SK-N-SH treated with all-trans-retinoic acid at 6 μM for 48 hours (cell line): Measurements from ENCODE around the gene PPP2R2C.
A peak's percentile ranks its signal among the peaks of the same experiment; 100 is the strongest.

Source experiments
- ATAC-seq: fragments of 200-7000 bp; cut with Tn5 transposase; 3 replicates; pipeline ENCODE4 v1.9.1; 2020; ENCODE audit warnings: mild to moderate bottlenecking, moderate library complexity
- ARNTL ChIP-seq: fragments of 450-650 bp; formaldehyde crosslinking; IDR thresholded peaks from 2 replicates; pipeline ENCODE4 v1.5.0; 2020; ENCODE audit warnings: low read depth, mild to moderate bottlenecking, moderate library complexity, borderline replicate concordance
- CREB5 ChIP-seq: fragments of 250-450 bp; sonication (Bioruptor Pico); IDR thresholded peaks from 2 replicates; pipeline ENCODE4 v1.5.1; 2020; ENCODE audit warnings: low read depth, mild to moderate bottlenecking, moderate library complexity
- CSDC2 ChIP-seq: fragments of 250-450 bp; sonication (Bioruptor Pico); IDR thresholded peaks from 2 replicates; pipeline ENCODE4 v1.5.0; 2020; ENCODE audit warnings: mild to moderate bottlenecking, moderate library complexity
- CSRNP3 ChIP-seq: fragments of 250-450 bp; sonication (Bioruptor Pico); IDR thresholded peaks from 2 replicates; pipeline ENCODE4 v1.5.1; 2021; ENCODE audit warnings: mild to moderate bottlenecking, moderate library complexity
- ESRRG ChIP-seq: fragments of 250-450 bp; sonication (Bioruptor Pico); IDR thresholded peaks from 2 replicates; pipeline ENCODE4 v1.6.1; 2021; ENCODE audit warnings: mild to moderate bottlenecking
- GLIS3 ChIP-seq: fragments of 250-450 bp; sonication (Bioruptor Pico); IDR thresholded peaks from 2 replicates; pipeline ENCODE4 v1.5.0; 2020; ENCODE audit warnings: mild to moderate bottlenecking, moderate library complexity
- ISL1 ChIP-seq: fragments of 250-450 bp; sonication (Bioruptor Pico); IDR thresholded peaks from 2 replicates; pipeline ENCODE4 v2.1.2; 2022; ENCODE audit warnings: mild to moderate bottlenecking, moderate library complexity
- PATZ1 ChIP-seq: fragments of 250-450 bp; sonication (Bioruptor Pico); IDR thresholded peaks from 2 replicates; pipeline ENCODE4 v1.8.0; 2020; ENCODE audit warnings: mild to moderate bottlenecking, moderate library complexity, borderline replicate concordance
- POU6F1 ChIP-seq: fragments of 250-450 bp; sonication (Bioruptor Pico); IDR thresholded peaks from 2 replicates; pipeline ENCODE4 v1.8.0; 2021; ENCODE audit warnings: low read depth, mild to moderate bottlenecking, moderate library complexity, borderline replicate concordance
- PPARA ChIP-seq: fragments of 250-450 bp; sonication (Bioruptor Pico); IDR thresholded peaks from 2 replicates; pipeline ENCODE4 v1.5.0; 2020; ENCODE audit warnings: mild to moderate bottlenecking, borderline replicate concordance
- SNAI2 ChIP-seq: fragments of 250-450 bp; sonication (Bioruptor Pico); IDR thresholded peaks from 2 replicates; pipeline ENCODE4 v1.5.0; 2020; ENCODE audit warnings: mild to moderate bottlenecking, moderate library complexity
- TCF4 ChIP-seq: fragments of 250-450 bp; sonication (Bioruptor Pico); IDR thresholded peaks from 2 replicates; pipeline ENCODE4 v1.8.0; 2021; ENCODE audit warnings: mild to moderate bottlenecking, moderate library complexity, borderline replicate concordance
- TOX ChIP-seq: fragments of 250-450 bp; sonication (Bioruptor Pico); IDR thresholded peaks from 2 replicates; pipeline ENCODE4 v1.8.0; 2021; ENCODE audit warnings: mild to moderate bottlenecking, moderate library complexity, borderline replicate concordance
- ZFP30 ChIP-seq: fragments of 450-650 bp; formaldehyde crosslinking; IDR thresholded peaks from 2 replicates; pipeline ENCODE4 v1.5.0; 2022; ENCODE audit warnings: mild to moderate bottlenecking, moderate library complexity
- ZNF565 ChIP-seq: fragments of 450-650 bp; formaldehyde crosslinking; conservative IDR thresholded peaks from 2 replicates; pipeline ENCODE4 v1.5.0; 2020; ENCODE audit warnings: low read depth, mild to moderate bottlenecking, moderate library complexity
- ZNF70 ChIP-seq: fragments of 450-650 bp; formaldehyde crosslinking; IDR thresholded peaks from 2 replicates; pipeline ENCODE4 v1.5.0; 2020; ENCODE audit warnings: mild to moderate bottlenecking, moderate library complexity
- ZNF8 ChIP-seq: fragments of 450-650 bp; formaldehyde crosslinking; IDR thresholded peaks from 2 replicates; pipeline ENCODE4 v1.5.0; 2020; ENCODE audit warnings: mild to moderate bottlenecking, moderate library complexity

The PPP2R2C gene

GRCh38 chr4:6327220-6327917, 145.0 kb downstream of the PPP2R2C start:
- ATAC-seq = peak; percentile 95
- TF ChIP-seq CSRNP3 (no peak), ISL1 (no peak), GLIS3 (CRISPR knock-in tag) (no peak), TCF4 (no peak), POU6F1 (CRISPR knock-in tag) (no peak), ZNF8 (CRISPR knock-in tag) (no peak), CREB5 (no peak), ESRRG (CRISPR knock-in tag) (no peak), PATZ1 (CRISPR knock-in tag) (no peak)

- no peak for TF ChIP-seq SNAI2 (CRISPR knock-in tag)
- TF ChIP-seq CSRNP3 = no peak
- no peak for TF ChIP-seq POU6F1 (CRISPR knock-in tag)
- TF ChIP-seq ARNTL = no peak
- TF ChIP-seq CREB5 = no peak
- no peak for TF ChIP-seq ZFP30 (CRISPR knock-in tag)
- no peak for TF ChIP-seq ESRRG (CRISPR knock-in tag)
- TF ChIP-seq ZNF565 (CRISPR knock-in tag) = no peak
- TF ChIP-seq TOX (CRISPR knock-in tag) = no peak
- TF ChIP-seq TCF4 = no peak
- TF ChIP-seq GLIS3 (CRISPR knock-in tag) = no peak
- no peak for TF ChIP-seq ZNF8 (CRISPR knock-in tag)
- TF ChIP-seq PPARA = no peak
- TF ChIP-seq CSDC2 = no peak
- no peak for TF ChIP-seq ZNF70 (CRISPR knock-in tag)
- TF ChIP-seq, all 23 proteins: peak for 0
- ATAC-seq = no peak
Observed at GRCh38 chr4:6326312-6327060, 145.9 kb downstream of the PPP2R2C start.
